Stimulated activated CD4-positive, alpha-beta T cell treated with anti-CD3 and anti-CD28 coated beads, TNF-alpha, amount 100 ng/mL, for 4 hours (primary cell): ENCODE data around the gene ZNF41.

Experiments
- DNase-seq, 3 experiments: peaks; one replicate each; pipeline ENCODE4 v3.0.0-alpha.2; 2020; ENCODE audit warnings: low read depth in 3 of 3

ZNF41 gene

GRCh38 chrX:47489507-47490275, 6.7 kb upstream of the ZNF41 start:
- DNase-seq = no peak

GRCh38 chrX:47484885-47485284, 1.9 kb upstream of the ZNF41 start:
- no peak for DNase-seq

- no peak for DNase-seq
Measured at GRCh38 chrX:47483306-47484268, 565 bp upstream of the ZNF41 start.

- DNase-seq = no peak
Measured at GRCh38 chrX:47482065-47482511, 934 bp downstream of the ZNF41 start.

- DNase-seq = no peak
Measured at GRCh38 chrX:47481160-47481559, 1.9 kb downstream of the ZNF41 start.

GRCh38 chrX:47480576-47480975, 2.4 kb downstream of the ZNF41 start:
- DNase-seq = no peak

- no peak for DNase-seq
Measured at GRCh38 chrX:47475476-47475875, 7.5 kb downstream of the ZNF41 start.

- no peak for DNase-seq
Measured at GRCh38 chrX:47467106-47467505, 15.9 kb downstream of the ZNF41 start.

- no peak for DNase-seq
Measured at GRCh38 chrX:47460561-47460960, 22.5 kb downstream of the ZNF41 start.

GRCh38 chrX:47458528-47458927, 24.5 kb downstream of the ZNF41 start:
- no peak for DNase-seq

- no peak for DNase-seq
Measured at GRCh38 chrX:47456080-47456479, 26.9 kb downstream of the ZNF41 start.

GRCh38 chrX:47452112-47452511, 30.9 kb downstream of the ZNF41 start:
- DNase-seq = no peak

GRCh38 chrX:47448165-47448806, 34.7 kb downstream of the ZNF41 start:
- DNase-seq = no peak

- DNase-seq = no peak
Measured at GRCh38 chrX:47447607-47448006, 35.4 kb downstream of the ZNF41 start.

- DNase-seq = no peak
Measured at GRCh38 chrX:47446971-47447370, 36.1 kb downstream of the ZNF41 start.

GRCh38 chrX:47446431-47446830, 36.6 kb downstream of the ZNF41 start:
- DNase-seq = no peak

GRCh38 chrX:47430925-47431324, 52.1 kb downstream of the ZNF41 start:
- DNase-seq = no peak

GRCh38 chrX:47422444-47422843, 60.6 kb downstream of the ZNF41 start:
- no peak for DNase-seq

- DNase-seq = no peak
Measured at GRCh38 chrX:47420962-47421361, 62.1 kb downstream of the ZNF41 start.

- DNase-seq = no peak
Measured at GRCh38 chrX:47420265-47420664, 62.8 kb downstream of the ZNF41 start.

- no peak for DNase-seq
Measured at GRCh38 chrX:47413179-47413594, 69.8 kb downstream of the ZNF41 start.
